ENCODE results near the gene LRRC8C. TPM values are rescaled to one million over a fixed set of nuclear protein-coding genes. Genes with fewer than 3 reads are reported as not detected.

The LRRC8C gene
- total RNA-seq, 2 donors from 2014 or later, result 15.8 to 25.4 TPM

DNA sequence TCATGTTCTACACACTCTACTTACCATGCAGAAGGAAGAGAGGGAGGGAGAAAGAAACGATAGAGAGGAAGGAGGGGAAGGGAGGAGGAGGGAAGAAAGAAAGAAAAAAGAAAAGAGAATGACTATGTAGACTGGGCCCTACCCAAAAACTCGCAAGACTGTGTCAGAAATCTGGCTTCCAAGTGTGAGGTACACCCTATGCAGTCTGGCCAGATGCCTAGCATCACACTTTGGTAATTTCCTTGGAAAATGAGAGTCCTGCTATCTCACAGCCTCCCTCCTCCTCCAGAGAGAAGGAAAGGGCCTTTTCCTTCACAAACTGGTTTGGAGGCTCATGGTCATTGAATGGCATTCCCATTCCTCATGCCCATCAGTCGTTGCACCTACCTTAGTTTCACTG, 101.5 kb downstream of the LRRC8C start:
- no peak overlapping the region for H3K4me3 Mint-ChIP-seq
- H3K9me3 Mint-ChIP-seq, result no peaks in the 10 kb centered on the region
- H3K27ac Mint-ChIP-seq, result peak overlapping the region in 1 of 2 donors; percentile 35
- ATAC-seq (no peak), DNase-seq (ENCODE audit: low spot score) (no peak)
- H3K4me1 Mint-ChIP-seq (ENCODE audit: low read depth in 2 of 2), result peaks cover 36 to 40% of the 10 kb centered on the region in 2 donors
- H3K36me3 Mint-ChIP-seq, result no peaks in the 10 kb centered on the region
- H3K27me3 Mint-ChIP-seq, result no peaks in the 10 kb centered on the region

DNA sequence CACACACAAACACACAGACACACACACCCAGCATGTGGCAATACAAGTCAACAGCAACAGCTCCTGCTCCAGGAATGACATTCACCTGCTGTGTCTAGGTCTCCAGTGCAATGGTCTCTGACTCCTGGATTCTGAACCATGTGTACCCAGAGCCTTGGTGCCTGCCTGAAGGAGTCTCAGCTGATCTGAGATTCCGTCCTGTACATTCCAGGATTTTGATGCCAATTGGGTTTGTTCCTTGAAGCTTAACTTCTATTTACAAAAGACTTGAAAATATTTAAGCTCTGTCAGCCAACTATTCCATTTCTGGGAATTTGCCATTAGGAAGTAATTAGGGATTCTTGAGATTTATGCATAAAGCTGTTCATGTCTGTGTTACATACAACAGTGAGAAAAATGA, 102.6 kb downstream of the LRRC8C start:
- peaks cover 46 to 50% of the 10 kb centered on the region in 2 donors for H3K4me1 Mint-ChIP-seq (ENCODE audit: low read depth in 2 of 2)
- no peaks in the 10 kb centered on the region for H3K27me3 Mint-ChIP-seq
- no peak overlapping the region for H3K27ac Mint-ChIP-seq
- H3K4me3 Mint-ChIP-seq, result no peak overlapping the region
- H3K9me3 Mint-ChIP-seq, result no peaks in the 10 kb centered on the region
- ATAC-seq, result no peak
- DNase-seq (ENCODE audit: low spot score), result no peak
- no peaks in the 10 kb centered on the region for H3K36me3 Mint-ChIP-seq

DNA sequence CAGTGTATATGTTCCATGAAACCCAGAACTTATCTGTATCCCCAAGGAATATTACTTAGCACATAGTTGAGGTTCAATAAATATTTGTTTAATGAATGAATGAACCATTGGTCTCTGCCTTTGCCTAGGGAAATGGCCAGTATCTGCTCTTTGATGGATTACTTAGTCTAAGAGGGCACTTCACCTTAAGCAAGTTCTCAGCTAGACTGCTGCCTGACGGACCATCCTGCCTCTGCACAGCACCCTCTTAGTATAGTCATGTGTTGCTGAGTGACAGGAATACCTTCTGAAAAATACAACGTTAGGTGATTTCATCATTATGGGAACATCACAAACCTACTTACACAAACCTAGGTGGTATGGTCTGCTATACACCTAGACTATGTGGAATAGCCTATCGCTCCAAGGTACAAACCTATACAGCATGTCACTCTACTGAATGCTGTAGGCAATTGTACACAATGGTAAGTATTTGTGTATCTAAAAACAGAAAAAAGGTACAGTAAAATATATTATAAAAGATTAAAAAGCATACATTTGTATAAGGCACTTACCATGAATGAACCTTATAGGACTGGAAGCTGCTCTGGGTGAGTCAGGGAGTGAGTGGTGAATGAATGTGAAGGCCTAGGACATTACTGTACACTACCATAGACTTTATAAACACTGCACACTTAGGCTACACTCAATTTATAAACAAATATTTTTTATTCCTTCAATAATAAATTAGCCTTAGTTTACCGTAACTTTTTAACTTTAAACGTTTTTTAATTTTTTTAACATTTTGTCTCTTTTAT, 104.2 kb downstream of the LRRC8C start:
- Mint-ChIP-seq H3K27ac (peak overlapping the region in 1 of 2 donors; percentile 81), H3K27me3 (no peaks in the 10 kb centered on the region), H3K4me1 (ENCODE audit: low read depth in 2 of 2) (peaks cover 48 to 51% of the 10 kb centered on the region in 2 donors), H3K4me3 (no peak overlapping the region), H3K36me3 (no peaks in the 10 kb centered on the region), H3K9me3 (no peaks in the 10 kb centered on the region)
- ATAC-seq (no peak), DNase-seq (ENCODE audit: low spot score) (no peak)

DNA sequence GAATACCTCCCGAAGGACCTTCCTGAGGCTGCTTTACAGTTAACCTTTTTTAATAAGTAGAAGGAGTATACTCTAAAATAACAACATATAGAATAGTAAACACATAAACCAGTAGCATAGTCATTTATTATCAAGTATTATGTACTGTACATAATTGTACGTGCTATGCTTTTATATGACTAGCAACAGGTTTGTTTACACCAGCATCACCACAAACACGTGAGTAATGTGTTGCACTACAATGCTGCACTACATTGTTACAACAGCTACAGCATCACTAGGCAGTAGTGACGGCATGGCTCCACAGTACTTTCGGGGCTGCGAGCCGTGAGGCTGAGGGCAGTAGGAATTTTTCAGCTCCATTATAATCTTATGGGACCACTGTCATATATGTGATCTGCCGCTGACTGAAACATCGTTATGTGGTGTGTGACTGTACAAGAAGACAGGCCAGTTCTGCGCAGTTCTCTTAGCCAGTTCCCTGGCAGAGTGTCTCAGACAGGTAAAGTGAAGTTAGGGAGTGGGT, 105.1 kb downstream of the LRRC8C start:
- H3K9me3 Mint-ChIP-seq, result no peaks in the 10 kb centered on the region
- peak overlapping the region; percentile 48 for H3K4me3 Mint-ChIP-seq
- H3K27ac Mint-ChIP-seq, result peak overlapping the region; percentile 79 to 81
- H3K27me3 Mint-ChIP-seq, result no peaks in the 10 kb centered on the region
- DNase-seq (ENCODE audit: low spot score) (no peak), ATAC-seq (no peak)
- H3K4me1 Mint-ChIP-seq (ENCODE audit: low read depth in 2 of 2), result peaks cover 48 to 51% of the 10 kb centered on the region in 2 donors
- H3K36me3 Mint-ChIP-seq, result no peaks in the 10 kb centered on the region

DNA sequence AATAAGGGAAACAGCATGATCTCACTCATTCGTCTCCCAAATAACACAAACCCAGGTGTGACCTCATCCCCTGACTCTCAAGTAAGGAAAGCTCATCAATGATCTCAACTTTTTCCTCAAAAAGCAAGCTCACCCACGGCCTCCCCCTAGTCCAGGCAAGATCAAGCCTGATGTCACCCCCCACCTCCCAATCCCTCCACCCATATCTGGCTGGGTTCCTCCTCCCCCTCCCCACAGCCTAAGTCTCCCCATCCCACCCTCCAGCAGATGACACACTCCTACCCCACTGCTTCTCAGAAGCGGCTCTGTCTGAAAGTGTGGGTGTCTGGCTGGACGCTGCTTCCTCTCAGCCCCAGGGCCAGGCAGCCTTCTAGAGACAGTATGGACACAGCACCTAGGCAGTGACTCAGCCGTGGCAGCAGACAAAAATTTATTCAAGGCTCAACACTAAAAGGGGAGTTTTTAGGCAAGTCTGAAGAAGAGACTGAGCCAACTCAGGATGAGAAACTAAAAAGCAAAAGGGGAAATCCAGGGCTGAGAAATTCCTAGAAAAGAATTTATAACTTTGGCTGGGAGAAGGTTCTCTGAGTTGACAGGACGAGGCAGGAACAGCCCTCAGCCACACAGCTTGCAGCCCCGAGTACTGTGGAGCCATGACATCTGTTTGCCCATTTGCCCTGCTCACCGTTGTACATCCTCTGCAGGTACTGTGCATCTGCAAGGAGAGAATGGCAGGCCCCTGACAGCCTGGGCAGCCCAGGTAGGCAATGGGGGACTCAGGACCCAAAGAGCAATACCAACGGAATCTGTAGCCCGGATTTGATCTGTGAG, 106.3 kb downstream of the LRRC8C start:
- DNase-seq (ENCODE audit: low spot score), result peak; percentile 74

DNA sequence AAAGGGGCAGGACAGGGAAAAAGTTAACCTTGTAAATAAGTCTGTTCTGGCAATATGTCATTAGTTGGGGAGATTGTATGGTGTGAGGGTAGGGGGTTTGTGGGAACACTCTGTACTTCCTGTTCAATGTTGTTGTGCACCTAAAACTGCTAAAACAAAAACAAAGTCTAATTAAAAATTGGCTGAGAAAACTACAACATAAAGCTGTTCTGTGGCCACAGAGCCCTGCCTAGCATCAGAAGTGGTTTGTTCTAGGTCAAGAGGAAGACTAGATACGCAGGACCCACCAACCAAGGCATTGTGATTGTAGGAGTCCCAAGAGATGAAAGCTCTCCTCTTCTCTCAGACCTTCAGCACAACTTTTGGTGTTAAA, 106.9 kb downstream of the LRRC8C start:
- Mint-ChIP-seq H3K4me3 (peak overlapping the region; percentile 72), H3K9me3 (no peaks in the 10 kb centered on the region), H3K27ac (peak overlapping the region; percentile 79 to 81), H3K4me1 (ENCODE audit: low read depth in 2 of 2) (peaks cover 50 to 52% of the 10 kb centered on the region in 2 donors), H3K27me3 (no peaks in the 10 kb centered on the region), H3K36me3 (no peaks in the 10 kb centered on the region)
- DNase-seq (ENCODE audit: low spot score) (no peak), ATAC-seq (no peak)

More for the DNA sequence above, 106.3 kb downstream of the LRRC8C start:
- Mint-ChIP-seq H3K27me3 (no peaks in the 10 kb centered on the region), H3K27ac (peak overlapping the region; percentile 79 to 81), H3K9me3 (no peaks in the 10 kb centered on the region), H3K4me1 (ENCODE audit: low read depth in 2 of 2) (peaks cover 50 to 54% of the 10 kb centered on the region in 2 donors), H3K4me3 (peak overlapping the region; percentile 72), H3K36me3 (no peaks in the 10 kb centered on the region)
- peak; percentile 90 to 93 for ATAC-seq

DNA sequence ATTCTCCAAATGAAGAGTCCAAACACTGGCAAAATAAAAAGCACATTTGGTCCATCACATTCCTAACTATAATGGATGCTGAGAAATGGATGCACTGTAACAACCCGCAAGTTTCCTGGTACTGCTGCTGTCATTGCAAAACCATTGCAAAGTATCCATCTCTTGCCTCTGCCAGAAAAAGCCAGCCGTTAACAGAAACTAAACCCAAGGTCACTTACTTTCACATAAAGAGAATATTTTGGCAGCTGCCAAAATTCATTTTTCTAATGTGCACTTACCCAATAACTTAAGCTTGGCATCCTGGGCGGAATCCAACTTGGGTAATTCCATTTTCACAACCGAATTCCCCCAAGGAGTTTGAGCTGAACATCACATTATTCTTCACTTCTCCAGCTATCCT, 110.9 kb downstream of the LRRC8C start:
- Mint-ChIP-seq H3K27ac (no peak overlapping the region), H3K4me1 (ENCODE audit: low read depth in 2 of 2) (peaks cover 44 to 52% of the 10 kb centered on the region in 2 donors)

DNA sequence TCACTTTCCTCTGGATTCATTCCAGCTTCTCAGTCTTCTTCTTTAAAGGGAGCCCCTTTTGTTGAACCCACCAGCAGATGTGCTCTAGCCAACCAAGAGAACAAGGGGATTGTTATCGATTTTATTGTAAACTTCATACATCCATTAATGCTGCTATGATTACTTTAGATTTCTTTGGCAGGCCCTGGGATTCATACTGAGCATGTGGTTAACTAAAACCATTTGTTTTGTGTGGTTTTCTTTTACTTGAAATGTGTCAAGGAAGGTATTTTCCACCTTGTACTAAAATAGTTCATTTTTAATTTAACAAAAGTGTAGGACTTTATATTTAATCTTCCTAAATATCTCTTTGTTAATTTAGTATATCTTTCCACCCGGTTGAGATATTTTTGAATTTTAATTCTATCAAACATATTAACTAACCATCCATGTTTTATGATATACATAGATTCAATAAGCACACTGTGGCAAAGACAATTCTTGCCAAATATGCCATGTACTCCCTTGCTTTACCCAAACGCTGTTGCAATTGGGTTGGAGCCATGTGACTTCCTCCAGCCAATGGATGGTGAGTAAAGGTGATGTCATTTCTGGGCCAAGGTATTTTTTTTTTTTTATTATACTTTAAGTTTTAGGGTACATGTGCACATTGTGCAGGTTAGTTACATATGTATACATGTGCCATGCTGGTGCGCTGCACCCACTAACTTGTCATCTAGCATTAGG, 113.7 kb downstream of the LRRC8C start:
- ATAC-seq, result peak in 1 of 2 donors; percentile 53
- H3K4me1 Mint-ChIP-seq (ENCODE audit: low read depth in 2 of 2), result peaks cover 19 to 25% of the 10 kb centered on the region in 2 donors
- no peak overlapping the region for H3K4me3 Mint-ChIP-seq
- no peak for DNase-seq (ENCODE audit: low spot score)
- H3K9me3 Mint-ChIP-seq, result no peaks in the 10 kb centered on the region
- H3K27me3 Mint-ChIP-seq, result no peaks in the 10 kb centered on the region
- no peaks in the 10 kb centered on the region for H3K36me3 Mint-ChIP-seq
- peak overlapping the region in 1 of 2 donors; percentile 11 for H3K27ac Mint-ChIP-seq

More for the DNA sequence above, 110.9 kb downstream of the LRRC8C start:
- Mint-ChIP-seq H3K36me3 (no peaks in the 10 kb centered on the region), H3K27me3 (no peaks in the 10 kb centered on the region), H3K4me3 (no peak overlapping the region), H3K9me3 (no peaks in the 10 kb centered on the region)
- ATAC-seq (no peak), DNase-seq (ENCODE audit: low spot score) (no peak)

DNA sequence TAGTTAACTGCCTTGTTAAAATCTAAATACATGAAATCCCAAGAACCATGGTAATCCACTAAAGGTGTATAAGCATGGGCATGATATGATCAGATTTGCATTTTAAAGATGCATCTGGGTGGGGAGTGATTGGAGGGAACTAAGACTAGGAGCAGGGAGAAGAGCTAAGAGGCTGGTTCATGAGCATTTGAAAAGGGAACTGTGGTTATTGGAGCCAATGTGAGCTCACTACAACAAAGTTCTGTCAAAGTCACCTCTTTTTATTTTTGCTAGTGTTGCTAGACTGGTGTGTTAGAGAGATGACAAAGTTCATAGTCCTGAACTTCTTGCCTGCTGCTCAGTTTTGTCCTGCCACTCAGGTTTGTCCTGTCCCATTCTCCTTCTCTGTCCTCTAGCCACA, 120.8 kb downstream of the LRRC8C start:
- Mint-ChIP-seq H3K27me3 (no peaks in the 10 kb centered on the region), H3K27ac (peak overlapping the region; percentile 36 to 49), H3K36me3 (no peaks in the 10 kb centered on the region), H3K4me3 (peak overlapping the region; percentile 62), H3K4me1 (ENCODE audit: low read depth in 2 of 2) (peaks cover 42 to 47% of the 10 kb centered on the region in 2 donors), H3K9me3 (no peaks in the 10 kb centered on the region)
- DNase-seq (ENCODE audit: low spot score) (no peak), ATAC-seq (no peak)

DNA sequence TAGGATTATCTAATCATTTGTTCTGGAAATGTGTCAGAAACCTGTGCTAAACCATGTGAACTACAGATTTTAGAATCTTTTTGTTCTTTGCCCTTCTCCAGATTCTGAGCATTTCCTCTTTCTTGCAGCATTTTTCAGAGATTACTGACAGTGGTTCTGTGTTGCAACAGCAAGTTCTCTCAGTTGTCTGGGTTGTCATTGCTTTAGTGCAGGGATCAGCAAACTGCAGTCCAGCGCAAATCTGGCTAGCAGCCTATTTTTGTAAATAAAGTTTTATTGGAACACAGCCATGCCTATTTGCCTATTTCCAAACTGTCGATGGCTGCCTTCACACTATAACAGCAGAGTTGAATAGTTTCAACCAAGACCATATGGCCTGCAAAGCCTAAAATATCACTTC, 121.6 kb downstream of the LRRC8C start:
- peak overlapping the region; percentile 62 for H3K4me3 Mint-ChIP-seq
- peaks cover 50 to 53% of the 10 kb centered on the region in 2 donors for H3K4me1 Mint-ChIP-seq (ENCODE audit: low read depth in 2 of 2)
- no peak for DNase-seq (ENCODE audit: low spot score)
- no peaks in the 10 kb centered on the region for H3K9me3 Mint-ChIP-seq
- peak overlapping the region; percentile 36 to 49 for H3K27ac Mint-ChIP-seq
- H3K27me3 Mint-ChIP-seq, result no peaks in the 10 kb centered on the region
- peak in 1 of 2 donors; percentile 46 for ATAC-seq
- H3K36me3 Mint-ChIP-seq, result no peaks in the 10 kb centered on the region

DNA sequence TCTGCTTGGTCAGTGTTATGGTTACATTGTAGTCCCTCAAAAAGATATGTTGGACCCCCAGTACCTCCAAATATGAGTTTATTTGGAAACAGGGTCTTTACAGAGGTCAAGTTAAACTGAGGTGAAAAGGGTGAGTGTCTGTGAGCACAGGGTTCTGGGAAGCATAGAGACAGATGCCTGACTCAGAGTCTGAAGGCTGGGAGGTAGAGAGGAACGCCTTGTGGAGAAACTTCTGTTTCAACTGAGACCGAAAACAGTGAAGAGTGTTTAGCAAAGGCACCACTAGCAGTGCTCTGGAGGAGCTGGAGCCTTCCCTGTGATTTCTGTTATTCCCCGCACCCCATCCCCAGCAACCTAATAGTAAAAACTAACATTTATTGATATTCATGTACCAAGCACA, 122.7 kb downstream of the LRRC8C start:
- Mint-ChIP-seq H3K4me3 (no peak overlapping the region), H3K4me1 (ENCODE audit: low read depth in 2 of 2) (peaks cover 52 to 53% of the 10 kb centered on the region in 2 donors), H3K36me3 (no peaks in the 10 kb centered on the region), H3K9me3 (no peaks in the 10 kb centered on the region), H3K27ac (peak overlapping the region; percentile 36 to 49), H3K27me3 (no peaks in the 10 kb centered on the region)
- DNase-seq (ENCODE audit: low spot score) (no peak), ATAC-seq (no peak)

DNA sequence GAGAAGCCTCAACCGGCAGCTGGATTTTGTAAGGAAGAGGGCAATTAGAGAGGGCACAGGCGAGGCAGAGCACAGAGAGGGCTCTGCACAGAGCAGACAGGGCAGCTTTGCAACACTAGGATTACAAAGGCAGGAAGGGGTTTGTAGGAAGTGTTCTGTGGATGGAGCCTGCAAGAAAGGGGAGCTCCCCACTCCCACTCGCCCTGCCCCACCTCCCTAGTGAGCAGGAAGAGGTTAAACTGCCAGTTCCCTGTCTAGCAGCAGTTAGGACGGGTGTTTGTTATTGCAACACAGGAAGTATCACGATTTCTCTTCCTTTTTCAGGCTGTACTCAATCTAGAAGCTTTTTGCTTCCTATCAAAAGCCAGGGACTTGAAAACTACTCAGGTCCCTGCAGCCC, 124.6 kb downstream of the LRRC8C start:
- no peaks in the 10 kb centered on the region for H3K36me3 Mint-ChIP-seq
- peak overlapping the region; percentile 75 to 91 for H3K27ac Mint-ChIP-seq
- peak; percentile 74 for DNase-seq (ENCODE audit: low spot score)
- no peaks in the 10 kb centered on the region for H3K9me3 Mint-ChIP-seq
- peaks cover 59 to 63% of the 10 kb centered on the region in 2 donors for H3K4me1 Mint-ChIP-seq (ENCODE audit: low read depth in 2 of 2)
- no peaks in the 10 kb centered on the region for H3K27me3 Mint-ChIP-seq
- ATAC-seq, result peak; percentile 91 to 93
- peak overlapping the region; percentile 85 for H3K4me3 Mint-ChIP-seq

DNA sequence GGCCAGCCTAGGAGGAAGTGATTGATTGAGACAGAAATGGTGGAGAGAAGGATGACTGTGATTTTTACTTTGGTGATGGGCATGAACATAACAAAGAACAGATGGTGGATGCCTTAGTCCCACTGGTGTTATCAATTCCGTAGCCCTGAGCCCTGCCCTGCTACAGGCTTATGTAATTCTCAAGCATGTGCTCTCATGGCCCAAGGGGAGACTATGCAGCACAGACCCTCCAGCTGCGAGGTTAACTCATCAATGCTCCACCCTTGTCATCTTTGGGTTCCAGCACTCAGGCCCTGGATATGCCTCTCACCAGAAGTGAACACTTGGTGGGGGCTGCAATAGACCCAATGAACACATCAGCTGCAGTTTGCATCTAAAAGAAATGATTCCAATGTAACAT, 125.2 kb downstream of the LRRC8C start:
- ATAC-seq (no peak), DNase-seq (ENCODE audit: low spot score) (no peak)
- H3K27ac Mint-ChIP-seq, result peak overlapping the region; percentile 75 to 91
- H3K4me3 Mint-ChIP-seq, result peak overlapping the region; percentile 85
- peaks cover 60 to 70% of the 10 kb centered on the region in 2 donors for H3K4me1 Mint-ChIP-seq (ENCODE audit: low read depth in 2 of 2)
- H3K36me3 Mint-ChIP-seq, result no peaks in the 10 kb centered on the region
- no peaks in the 10 kb centered on the region for H3K9me3 Mint-ChIP-seq
- H3K27me3 Mint-ChIP-seq, result no peaks in the 10 kb centered on the region
